OCI-LY7 (cell line): ENCODE measurements around the gene PYHIN1. TPM values are rescaled to one million over a fixed set of nuclear protein-coding genes. Genes with fewer than 3 reads are reported as not detected.
A peak's percentile ranks its signal among the peaks of the same experiment; 100 is the strongest.

ENCODE experiments used
- BruUV-seq: library from RNA; stranded (reverse); fragments of 400-500 nt; replicated peaks from 2 replicates; lab custom pipeline; 2021; lab: Mats Ljungman, UMichigan
- CTCF ChIA-PET: fragments of 300-600 bp; sonication (Branson Sonifier 250); formaldehyde crosslinking; loops from one replicate; lab custom pipeline; 2022; ENCODE audit warnings: antibody characterized with exemption; ENCODE audit not compliant: unreplicated experiment; lab: Charles Lee
- POLR2A ChIA-PET: fragments of 300-600 bp; sonication (Branson Sonifier 250); formaldehyde crosslinking; loops from one replicate; lab custom pipeline; 2022; ENCODE audit warnings: antibody characterized with exemption; lab: Charles Lee
- DNase-seq: peaks from one replicate; pipeline ENCODE4 v3.0.0-alpha.2; 2015; ENCODE audit warnings: low spot score
- H2AFZ ChIP-seq: fragments of 200-600 bp; sonication (generic), shearing (Covaris generic); 2 replicates; pipeline ENCODE4 v1.6.1; 2014; ENCODE audit warnings: mild to moderate bottlenecking, antibody characterized with exemption, low read length, moderate library complexity
- H3K27ac ChIP-seq: fragments of 200-600 bp; sonication (generic); 2 replicates; pipeline ENCODE4 v1.5.1; 2014; ENCODE audit warnings: mixed run types, low read depth, mild to moderate bottlenecking, moderate library complexity, low read length, inconsistent platforms; ENCODE audit not compliant: poor library complexity, severe bottlenecking
- H3K36me3 ChIP-seq: fragments of 200-600 bp; sonication (generic); 2 replicates; pipeline ENCODE4 v1.6.1; 2014; ENCODE audit warnings: mild to moderate bottlenecking, antibody characterized with exemption, low read length, moderate library complexity, mixed read lengths; ENCODE audit not compliant: insufficient read depth
- H3K4me1 ChIP-seq: fragments of 200-600 bp; sonication (generic); 2 replicates; pipeline ENCODE4 v1.5.1; 2014; ENCODE audit warnings: mild to moderate bottlenecking, low read length; ENCODE audit not compliant: insufficient read depth, poor library complexity, severe bottlenecking
- H3K4me2 ChIP-seq: fragments of 200-600 bp; sonication (generic); 2 replicates; pipeline ENCODE4 v1.6.1; 2014; ENCODE audit warnings: mild to moderate bottlenecking, low read length
- H3K4me3 ChIP-seq: fragments of 200-600 bp; sonication (generic); 2 replicates; pipeline ENCODE4 v1.5.1; 2014; ENCODE audit warnings: mild to moderate bottlenecking, low read depth, low read length; ENCODE audit not compliant: poor library complexity, severe bottlenecking
- H3K79me2 ChIP-seq: fragments of 200-600 bp; sonication (generic); 2 replicates; pipeline ENCODE4 v1.6.1; 2016; ENCODE audit warnings: low read depth, mild to moderate bottlenecking, low read length, moderate library complexity, mixed read lengths; ENCODE audit not compliant: insufficient read depth
- H3K9me2 ChIP-seq: fragments of 200-600 bp; sonication (generic); 2 replicates; pipeline ENCODE4 v1.6.1; 2016; ENCODE audit warnings: mild to moderate bottlenecking, low read length, mixed read lengths; ENCODE audit not compliant: insufficient read depth
- H3K9me3 ChIP-seq: fragments of 200-600 bp; sonication (generic); 2 replicates; pipeline ENCODE4 v1.6.1; 2014; ENCODE audit warnings: mild to moderate bottlenecking, mixed run types, low read length, mixed read lengths
- H4K20me1 ChIP-seq: fragments of 200-600 bp; sonication (generic); 2 replicates; pipeline ENCODE4 v1.6.1; 2014; ENCODE audit warnings: mild to moderate bottlenecking, antibody characterized with exemption, low read length, moderate library complexity, mixed read lengths; ENCODE audit not compliant: insufficient read depth
- EZH2phosphoT487 ChIP-seq: fragments of 200-600 bp; sonication (generic); IDR thresholded peaks from 2 replicates; pipeline ENCODE4 v1.6.1; 2018; ENCODE audit warnings: low read depth, borderline replicate concordance, mild to moderate bottlenecking, mixed run types, antibody characterized with exemption, low read length, moderate library complexity, mixed read lengths
- intact Hi-C: fragments of 100-400 bp; cut with micrococcal nuclease; formaldehyde crosslinking; loops from one replicate; pipeline ENCODE4 v1.10.0; 2022; ENCODE audit not compliant: unreplicated experiment
- total RNA-seq, 2 experiments: library from RNA; depleted of rRNA in 1 of 2; stranded (reverse); fragments of >200 nt in 1 of 2; shearing (Covaris generic) in 1 of 2; gene quantifications; 2 replicates each; pipeline ENCODE4 v1.2.3, GENCODE V29; 2014 to 2022
- TF ChIP-seq, protein P1 (sequence below): fragments of 200-600 bp; sonication (generic); conservative IDR thresholded peaks from 2 replicates; pipeline ENCODE4 v1.5.1; 2014; ENCODE audit warnings: mild to moderate bottlenecking, antibody characterized with exemption, low read length, moderate library complexity, mixed read lengths

The PYHIN1 gene
- total RNA-seq, 2 experiments from 2014 or later, result 18.2 to 42.5 TPM

DNA sequence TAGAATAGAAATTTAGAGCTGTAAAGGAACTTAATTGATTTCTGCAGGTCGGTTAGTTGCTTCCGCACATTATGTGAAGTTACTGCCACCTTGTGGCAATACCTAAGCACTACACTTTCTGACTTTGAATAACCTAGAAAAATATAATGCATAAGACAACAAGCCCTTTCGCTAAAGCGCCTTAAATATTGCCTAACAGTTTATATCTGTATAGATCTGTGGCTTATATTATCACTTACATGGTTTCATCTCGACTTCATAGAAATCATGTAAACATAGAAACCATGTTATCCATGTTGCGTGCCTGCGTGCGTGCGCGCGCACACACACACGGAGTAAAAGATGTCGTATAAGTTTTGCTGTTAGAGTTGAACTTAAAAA is 67.4 kb downstream of the PYHIN1 start:
- peak overlapping the region; percentile 27; the same call in 1 of the 2 replicates for H3K4me2 ChIP-seq
- CTCF ChIA-PET, result no interaction called here
- POLR2A ChIA-PET, result interaction anchor here (0.5 to 1.3 kb wide), 4 partner anchors 14 to 78 kb away, joined by 3 to 4 read pairs (median 3); partner anchors contain the start of gene AIM2
- TF ChIP-seq, protein P1, sequence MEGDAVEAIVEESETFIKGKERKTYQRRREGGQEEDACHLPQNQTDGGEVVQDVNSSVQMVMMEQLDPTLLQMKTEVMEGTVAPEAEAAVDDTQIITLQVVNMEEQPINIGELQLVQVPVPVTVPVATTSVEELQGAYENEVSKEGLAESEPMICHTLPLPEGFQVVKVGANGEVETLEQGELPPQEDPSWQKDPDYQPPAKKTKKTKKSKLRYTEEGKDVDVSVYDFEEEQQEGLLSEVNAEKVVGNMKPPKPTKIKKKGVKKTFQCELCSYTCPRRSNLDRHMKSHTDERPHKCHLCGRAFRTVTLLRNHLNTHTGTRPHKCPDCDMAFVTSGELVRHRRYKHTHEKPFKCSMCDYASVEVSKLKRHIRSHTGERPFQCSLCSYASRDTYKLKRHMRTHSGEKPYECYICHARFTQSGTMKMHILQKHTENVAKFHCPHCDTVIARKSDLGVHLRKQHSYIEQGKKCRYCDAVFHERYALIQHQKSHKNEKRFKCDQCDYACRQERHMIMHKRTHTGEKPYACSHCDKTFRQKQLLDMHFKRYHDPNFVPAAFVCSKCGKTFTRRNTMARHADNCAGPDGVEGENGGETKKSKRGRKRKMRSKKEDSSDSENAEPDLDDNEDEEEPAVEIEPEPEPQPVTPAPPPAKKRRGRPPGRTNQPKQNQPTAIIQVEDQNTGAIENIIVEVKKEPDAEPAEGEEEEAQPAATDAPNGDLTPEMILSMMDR, result peak; percentile 98
- TF ChIP-seq EZH2phosphoT487, result no peak
- H2AFZ ChIP-seq, result peak overlapping the region; percentile 65; the same call in 1 of the 2 replicates
- no peaks in the 10 kb centered on the region for H3K9me2 ChIP-seq
- intact Hi-C loops, result loop anchor here (1.0 to 5.0 kb wide), 6 partner anchors 46 to 752 kb away; no protein-coding TSS in a partner anchor
- no peaks in the 10 kb centered on the region for H3K79me2 ChIP-seq
- peak; percentile 79 for DNase-seq
- BruUV-seq, result no TSS peak
- no peak overlapping the region for H3K27ac ChIP-seq
- no peaks in the 10 kb centered on the region for H3K36me3 ChIP-seq
- peaks cover 11% of the 10 kb centered on the region; the same call in 1 of the 2 replicates for H3K9me3 ChIP-seq
- no peaks in the 10 kb centered on the region for H4K20me1 ChIP-seq
- no peak overlapping the region for H3K4me3 ChIP-seq
- H3K4me1 ChIP-seq, result peaks cover 23% of the 10 kb centered on the region

DNA sequence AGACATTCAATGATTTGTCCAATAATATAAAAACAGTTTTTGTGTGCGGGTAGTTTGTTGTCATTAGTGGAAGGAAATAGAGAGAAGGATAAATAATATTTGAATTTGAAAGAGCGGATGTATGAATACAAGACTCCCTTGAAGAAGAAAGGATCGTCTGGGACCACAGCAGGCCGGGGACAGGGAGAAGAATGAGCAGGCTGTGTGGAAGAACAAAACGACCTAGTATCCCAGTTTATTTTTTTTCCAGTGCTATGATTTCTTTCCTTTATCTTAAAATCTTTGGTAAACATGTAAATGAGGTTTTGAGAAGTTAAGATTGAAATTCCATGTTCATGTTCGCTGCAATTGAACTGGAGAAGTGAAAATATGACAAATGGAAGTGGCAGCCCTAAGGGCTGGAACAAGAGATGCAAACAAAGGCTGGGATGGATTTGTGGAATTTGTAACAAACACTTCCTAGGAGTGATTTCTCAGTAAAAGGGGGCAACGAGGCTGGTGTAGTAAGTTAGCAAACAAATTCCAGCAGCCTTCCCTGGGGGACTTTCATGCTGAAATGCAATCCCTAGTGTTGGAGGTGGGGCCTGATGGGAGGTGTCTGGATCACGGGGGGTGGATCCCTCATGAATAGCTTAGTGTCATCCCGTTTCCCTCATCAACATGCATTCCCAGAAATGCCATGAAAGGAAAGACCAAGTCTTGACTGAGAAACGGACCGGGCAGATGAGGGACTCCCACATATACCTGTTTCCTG is 68.1 kb downstream of the PYHIN1 start:
- TF ChIP-seq, protein P1, result no peak
- TF ChIP-seq EZH2phosphoT487, result no peak
- Histone ChIP-seq H3K4me1 (peaks cover 23% of the 10 kb centered on the region), H3K4me3 (no peak overlapping the region), H2AFZ (no peak overlapping the region), H3K36me3 (no peaks in the 10 kb centered on the region), H3K9me3 (0 out of 2 replicates have a peak, but pooled peaks cover 7% of the 10 kb centered on the region), H3K27ac (no peak overlapping the region), H4K20me1 (no peaks in the 10 kb centered on the region), H3K4me2 (no peak overlapping the region), H3K79me2 (no peaks in the 10 kb centered on the region), H3K9me2 (no peaks in the 10 kb centered on the region)
- no peak for DNase-seq
- BruUV-seq, result no TSS peak
- CTCF ChIA-PET, result no interaction called here
- intact Hi-C loops, result loop anchor here (2.0 to 10.0 kb wide), 5 partner anchors 117 to 753 kb away; no protein-coding TSS in a partner anchor
- POLR2A ChIA-PET, result interaction anchor here (1.1 kb wide), 1 partner anchor 10 kb away, joined by 3 read pairs; the partner anchor contains the start of gene IFI16

DNA sequence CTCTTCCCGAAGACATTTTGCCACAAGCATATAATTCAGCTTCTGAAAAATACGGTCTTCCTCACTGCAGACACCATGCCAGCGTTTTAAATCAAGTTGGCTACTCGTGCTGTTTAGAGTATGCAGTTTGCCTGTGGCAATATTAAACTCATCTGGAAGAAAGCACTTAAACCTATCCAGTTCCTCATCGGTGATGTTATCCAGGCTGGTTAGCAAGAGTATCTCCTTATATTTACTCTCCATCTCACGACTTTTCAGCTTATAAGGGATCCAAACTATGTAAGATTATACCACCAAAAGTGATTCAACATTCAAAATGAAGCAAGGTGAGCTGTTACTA is 68.7 kb downstream of the PYHIN1 start:
- intact Hi-C loops, result loop anchor here (10.0 kb wide), 1 partner anchor 435 kb away; no protein-coding TSS in a partner anchor
- Histone ChIP-seq H3K79me2 (no peaks in the 10 kb centered on the region), H2AFZ (no peak overlapping the region), H3K9me3 (0 out of 2 replicates have a peak, but pooled peaks cover 5% of the 10 kb centered on the region), H3K36me3 (no peaks in the 10 kb centered on the region), H3K9me2 (no peaks in the 10 kb centered on the region), H3K4me3 (no peak overlapping the region), H3K4me1 (peaks cover 23% of the 10 kb centered on the region), H3K27ac (no peak overlapping the region), H4K20me1 (no peaks in the 10 kb centered on the region), H3K4me2 (no peak overlapping the region)
- POLR2A ChIA-PET, result interaction anchor here (1.1 kb wide), 1 partner anchor 9 kb away, joined by 3 read pairs; the partner anchor contains the start of gene IFI16
- no peak for DNase-seq
- TF ChIP-seq, protein P1, result no peak
- no peak for TF ChIP-seq EZH2phosphoT487
- no TSS peak for BruUV-seq
- CTCF ChIA-PET, result no interaction called here
